Measurements from ENCODE around the gene CYB5A.

CYB5A gene

DNA sequence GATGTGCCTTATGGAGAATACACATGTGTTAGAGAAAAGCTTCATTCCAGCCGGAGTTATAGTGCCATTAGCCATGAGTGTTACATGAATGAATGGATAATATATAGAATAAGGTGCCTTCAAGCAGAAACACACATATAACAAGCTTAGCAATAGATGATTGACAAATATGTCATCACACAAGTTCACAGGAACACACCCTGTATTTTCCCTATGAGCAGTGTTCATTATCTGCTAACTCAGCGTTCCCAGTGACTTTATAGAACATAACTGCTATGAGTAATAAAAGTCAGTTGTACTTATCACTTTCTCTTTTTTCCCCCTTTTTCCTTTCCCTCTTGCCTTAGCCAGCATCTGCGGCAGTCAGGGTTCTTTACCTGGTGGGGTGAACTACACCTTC lies 78.3 kb downstream of the CYB5A start:
- no peak for DNase-seq (ENCODE audit: low read depth)

DNA sequence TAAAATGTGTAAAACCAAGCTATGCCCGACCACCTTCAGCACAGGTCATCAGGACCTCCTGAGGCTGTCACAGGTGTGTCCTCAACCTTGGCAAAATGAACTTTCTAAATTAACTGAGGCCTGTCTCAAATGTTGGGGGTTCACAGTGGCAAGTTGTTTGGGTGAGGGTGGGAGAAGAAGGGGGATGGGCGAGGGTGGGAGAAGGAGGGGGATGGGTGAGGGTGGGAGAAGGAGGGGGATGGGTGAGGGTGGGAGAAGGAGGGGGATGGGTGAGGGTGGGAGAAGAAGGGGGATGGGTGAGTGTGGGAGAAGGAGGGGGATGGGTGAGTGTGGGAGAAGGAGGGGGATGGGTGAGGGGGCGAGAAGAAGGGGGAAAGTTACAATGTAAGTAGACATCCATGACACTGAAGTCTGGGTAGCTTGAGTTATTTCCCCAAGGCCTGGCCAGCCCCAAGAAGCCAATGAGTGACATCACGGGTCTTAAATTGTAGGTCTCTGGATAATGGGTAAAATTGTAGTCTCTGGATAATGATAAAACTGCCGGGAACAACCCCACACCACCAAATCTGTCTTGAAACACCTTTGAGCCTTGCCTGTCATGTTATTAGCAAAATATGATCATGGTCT lies 87.1 kb downstream of the CYB5A start:
- DNase-seq (ENCODE audit: low read depth): no peak

DNA sequence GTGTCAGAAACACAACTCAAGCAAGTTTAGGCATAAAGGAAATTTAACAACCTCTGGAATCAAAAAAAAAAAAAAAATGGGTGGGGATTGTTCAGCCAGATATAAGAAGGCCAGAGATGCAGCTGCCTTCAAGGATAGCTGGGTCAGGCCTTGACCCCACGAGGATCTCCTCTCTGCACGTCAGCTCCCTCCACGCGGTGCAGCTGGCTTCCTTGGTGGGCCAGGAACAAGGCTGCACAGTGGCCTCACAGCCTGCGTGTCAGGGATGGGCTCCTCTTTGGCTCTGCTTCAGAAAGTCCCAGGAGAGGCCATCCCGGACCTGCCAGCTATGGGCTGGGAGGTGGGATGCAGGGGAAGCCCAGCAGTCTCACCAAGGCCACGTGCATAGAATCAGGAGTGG lies 88.0 kb downstream of the CYB5A start:
- DNase-seq (ENCODE audit: low read depth): no peak
